ENCODE measurements around the gene DHRS9.

DNA sequence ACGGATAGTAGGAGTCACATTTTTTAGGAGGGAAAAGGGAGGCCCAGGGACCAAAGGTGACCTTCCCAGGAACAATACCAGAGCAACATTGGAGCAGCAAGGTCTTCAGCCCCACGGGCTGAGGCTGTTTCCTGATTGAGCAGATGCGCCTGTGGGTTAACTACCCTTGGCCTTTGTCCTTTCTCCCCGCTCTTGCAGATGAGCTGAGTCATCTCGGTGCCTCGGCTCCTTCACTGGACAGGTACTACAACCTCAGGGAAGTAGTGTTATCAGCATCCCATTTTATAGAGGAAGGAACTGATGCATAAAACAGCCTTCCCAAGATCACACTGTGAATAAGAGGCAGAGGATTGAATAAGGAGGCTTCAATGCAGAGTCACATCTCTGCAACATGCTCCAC, 43.5 kb downstream of the DHRS9 start:
- TF ChIP-seq, protein P1, sequence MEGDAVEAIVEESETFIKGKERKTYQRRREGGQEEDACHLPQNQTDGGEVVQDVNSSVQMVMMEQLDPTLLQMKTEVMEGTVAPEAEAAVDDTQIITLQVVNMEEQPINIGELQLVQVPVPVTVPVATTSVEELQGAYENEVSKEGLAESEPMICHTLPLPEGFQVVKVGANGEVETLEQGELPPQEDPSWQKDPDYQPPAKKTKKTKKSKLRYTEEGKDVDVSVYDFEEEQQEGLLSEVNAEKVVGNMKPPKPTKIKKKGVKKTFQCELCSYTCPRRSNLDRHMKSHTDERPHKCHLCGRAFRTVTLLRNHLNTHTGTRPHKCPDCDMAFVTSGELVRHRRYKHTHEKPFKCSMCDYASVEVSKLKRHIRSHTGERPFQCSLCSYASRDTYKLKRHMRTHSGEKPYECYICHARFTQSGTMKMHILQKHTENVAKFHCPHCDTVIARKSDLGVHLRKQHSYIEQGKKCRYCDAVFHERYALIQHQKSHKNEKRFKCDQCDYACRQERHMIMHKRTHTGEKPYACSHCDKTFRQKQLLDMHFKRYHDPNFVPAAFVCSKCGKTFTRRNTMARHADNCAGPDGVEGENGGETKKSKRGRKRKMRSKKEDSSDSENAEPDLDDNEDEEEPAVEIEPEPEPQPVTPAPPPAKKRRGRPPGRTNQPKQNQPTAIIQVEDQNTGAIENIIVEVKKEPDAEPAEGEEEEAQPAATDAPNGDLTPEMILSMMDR (conservative IDR thresholded peaks at IDR 0.05; ENCODE audit: low read depth in 2 of 2): no peak
- TF ChIP-seq, protein P2, sequence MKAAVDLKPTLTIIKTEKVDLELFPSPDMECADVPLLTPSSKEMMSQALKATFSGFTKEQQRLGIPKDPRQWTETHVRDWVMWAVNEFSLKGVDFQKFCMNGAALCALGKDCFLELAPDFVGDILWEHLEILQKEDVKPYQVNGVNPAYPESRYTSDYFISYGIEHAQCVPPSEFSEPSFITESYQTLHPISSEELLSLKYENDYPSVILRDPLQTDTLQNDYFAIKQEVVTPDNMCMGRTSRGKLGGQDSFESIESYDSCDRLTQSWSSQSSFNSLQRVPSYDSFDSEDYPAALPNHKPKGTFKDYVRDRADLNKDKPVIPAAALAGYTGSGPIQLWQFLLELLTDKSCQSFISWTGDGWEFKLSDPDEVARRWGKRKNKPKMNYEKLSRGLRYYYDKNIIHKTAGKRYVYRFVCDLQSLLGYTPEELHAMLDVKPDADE (IDR thresholded peaks at IDR 0.05): no peak
- TF ChIP-seq, protein P3, sequence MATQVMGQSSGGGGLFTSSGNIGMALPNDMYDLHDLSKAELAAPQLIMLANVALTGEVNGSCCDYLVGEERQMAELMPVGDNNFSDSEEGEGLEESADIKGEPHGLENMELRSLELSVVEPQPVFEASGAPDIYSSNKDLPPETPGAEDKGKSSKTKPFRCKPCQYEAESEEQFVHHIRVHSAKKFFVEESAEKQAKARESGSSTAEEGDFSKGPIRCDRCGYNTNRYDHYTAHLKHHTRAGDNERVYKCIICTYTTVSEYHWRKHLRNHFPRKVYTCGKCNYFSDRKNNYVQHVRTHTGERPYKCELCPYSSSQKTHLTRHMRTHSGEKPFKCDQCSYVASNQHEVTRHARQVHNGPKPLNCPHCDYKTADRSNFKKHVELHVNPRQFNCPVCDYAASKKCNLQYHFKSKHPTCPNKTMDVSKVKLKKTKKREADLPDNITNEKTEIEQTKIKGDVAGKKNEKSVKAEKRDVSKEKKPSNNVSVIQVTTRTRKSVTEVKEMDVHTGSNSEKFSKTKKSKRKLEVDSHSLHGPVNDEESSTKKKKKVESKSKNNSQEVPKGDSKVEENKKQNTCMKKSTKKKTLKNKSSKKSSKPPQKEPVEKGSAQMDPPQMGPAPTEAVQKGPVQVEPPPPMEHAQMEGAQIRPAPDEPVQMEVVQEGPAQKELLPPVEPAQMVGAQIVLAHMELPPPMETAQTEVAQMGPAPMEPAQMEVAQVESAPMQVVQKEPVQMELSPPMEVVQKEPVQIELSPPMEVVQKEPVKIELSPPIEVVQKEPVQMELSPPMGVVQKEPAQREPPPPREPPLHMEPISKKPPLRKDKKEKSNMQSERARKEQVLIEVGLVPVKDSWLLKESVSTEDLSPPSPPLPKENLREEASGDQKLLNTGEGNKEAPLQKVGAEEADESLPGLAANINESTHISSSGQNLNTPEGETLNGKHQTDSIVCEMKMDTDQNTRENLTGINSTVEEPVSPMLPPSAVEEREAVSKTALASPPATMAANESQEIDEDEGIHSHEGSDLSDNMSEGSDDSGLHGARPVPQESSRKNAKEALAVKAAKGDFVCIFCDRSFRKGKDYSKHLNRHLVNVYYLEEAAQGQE (IDR thresholded peaks at IDR 0.05; ENCODE audit: unreplicated experiment): no peak
- TF ChIP-seq CREB1 (CRISPR knock-in tag; IDR thresholded peaks at IDR 0.05; ENCODE audit: low read depth) (no peak), POLR2AphosphoS5 (IDR thresholded peaks at IDR 0.05; ENCODE audit: low read depth) (no peak), EZH2 (IDR thresholded peaks at IDR 0.05; ENCODE audit: low read depth, unreplicated experiment) (no peak)
